HuH-7 (cell line): Measurements from ENCODE around the gene IL17RC.
A peak's percentile ranks its signal among the peaks of the same experiment; 100 is the strongest.
"Not testable (repeated sequence)": the region's sequence is repeated elsewhere in the genome, so short reads cannot be mapped to it uniquely, and the experiment has no call there.

Experiments
- DNase-seq: peaks from one replicate; pipeline ENCODE4 v3.0.0; 2011; ENCODE audit warnings: low spot score

IL17RC gene

DNA sequence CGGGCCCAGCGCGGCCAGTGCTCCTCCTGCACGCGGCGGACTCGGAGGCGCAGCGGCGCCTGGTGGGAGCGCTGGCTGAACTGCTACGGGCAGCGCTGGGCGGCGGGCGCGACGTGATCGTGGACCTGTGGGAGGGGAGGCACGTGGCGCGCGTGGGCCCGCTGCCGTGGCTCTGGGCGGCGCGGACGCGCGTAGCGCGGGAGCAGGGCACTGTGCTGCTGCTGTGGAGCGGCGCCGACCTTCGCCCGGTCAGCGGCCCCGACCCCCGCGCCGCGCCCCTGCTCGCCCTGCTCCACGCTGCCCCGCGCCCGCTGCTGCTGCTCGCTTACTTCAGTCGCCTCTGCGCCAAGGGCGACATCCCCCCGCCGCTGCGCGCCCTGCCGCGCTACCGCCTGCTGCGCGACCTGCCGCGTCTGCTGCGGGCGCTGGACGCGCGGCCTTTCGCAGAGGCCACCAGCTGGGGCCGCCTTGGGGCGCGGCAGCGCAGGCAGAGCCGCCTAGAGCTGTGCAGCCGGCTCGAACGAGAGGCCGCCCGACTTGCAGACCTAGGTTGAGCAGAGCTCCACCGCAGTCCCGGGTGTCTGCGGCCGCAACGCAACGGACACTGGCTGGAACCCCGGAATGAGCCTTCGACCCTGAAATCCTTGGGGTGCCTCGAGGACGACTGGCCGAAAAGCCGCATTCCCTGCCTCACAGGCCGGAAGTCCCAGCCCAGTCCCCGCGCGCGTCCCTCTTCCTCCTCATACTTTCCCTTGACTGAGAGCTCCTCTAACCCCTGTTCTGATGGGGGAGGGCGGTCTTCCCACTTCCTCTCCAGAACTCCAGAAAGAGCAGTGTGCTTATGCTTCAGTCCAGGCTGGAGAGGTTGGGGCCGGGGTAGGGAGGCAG, 1.4 kb upstream of the IL17RC start:
- peak; percentile 60 for DNase-seq

DNA sequence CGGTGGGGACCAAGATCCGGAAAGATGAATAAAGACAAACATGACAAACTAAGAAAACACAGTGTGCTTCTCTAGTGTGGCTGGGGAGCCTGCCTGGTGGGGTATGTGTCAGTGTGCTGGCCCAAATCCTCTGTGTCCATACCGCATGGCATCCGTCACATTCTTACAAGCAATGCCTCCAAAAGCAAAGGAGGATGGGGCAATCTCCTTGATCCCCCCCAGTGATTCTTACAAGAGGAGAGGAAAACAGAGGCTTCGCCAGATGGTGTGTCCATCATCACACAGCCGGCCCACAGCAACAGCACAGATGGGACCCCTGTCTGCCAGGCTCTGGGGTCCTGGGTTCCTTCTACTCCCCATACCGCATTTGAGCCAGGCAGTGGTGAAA, 558 bp upstream of the IL17RC start:
- DNase-seq, result no peak

DNA sequence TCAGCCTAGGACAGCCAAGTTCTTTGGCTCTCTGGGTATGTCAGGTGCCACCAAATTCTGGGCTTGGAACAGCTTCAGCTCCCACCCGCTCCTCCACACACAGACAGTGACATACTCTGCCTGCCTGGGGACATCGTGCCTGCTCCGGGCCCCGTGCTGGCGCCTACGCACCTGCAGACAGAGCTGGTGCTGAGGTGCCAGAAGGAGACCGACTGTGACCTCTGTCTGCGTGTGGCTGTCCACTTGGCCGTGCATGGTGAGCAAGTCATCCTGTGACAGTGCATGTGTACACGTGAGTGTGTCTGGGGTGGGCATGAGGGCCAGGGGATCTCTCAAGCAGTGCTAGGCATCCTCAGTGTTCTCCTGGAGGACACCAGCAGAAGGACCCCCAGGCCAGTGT, 922 bp downstream of the IL17RC start:
- no peak for DNase-seq

DNA sequence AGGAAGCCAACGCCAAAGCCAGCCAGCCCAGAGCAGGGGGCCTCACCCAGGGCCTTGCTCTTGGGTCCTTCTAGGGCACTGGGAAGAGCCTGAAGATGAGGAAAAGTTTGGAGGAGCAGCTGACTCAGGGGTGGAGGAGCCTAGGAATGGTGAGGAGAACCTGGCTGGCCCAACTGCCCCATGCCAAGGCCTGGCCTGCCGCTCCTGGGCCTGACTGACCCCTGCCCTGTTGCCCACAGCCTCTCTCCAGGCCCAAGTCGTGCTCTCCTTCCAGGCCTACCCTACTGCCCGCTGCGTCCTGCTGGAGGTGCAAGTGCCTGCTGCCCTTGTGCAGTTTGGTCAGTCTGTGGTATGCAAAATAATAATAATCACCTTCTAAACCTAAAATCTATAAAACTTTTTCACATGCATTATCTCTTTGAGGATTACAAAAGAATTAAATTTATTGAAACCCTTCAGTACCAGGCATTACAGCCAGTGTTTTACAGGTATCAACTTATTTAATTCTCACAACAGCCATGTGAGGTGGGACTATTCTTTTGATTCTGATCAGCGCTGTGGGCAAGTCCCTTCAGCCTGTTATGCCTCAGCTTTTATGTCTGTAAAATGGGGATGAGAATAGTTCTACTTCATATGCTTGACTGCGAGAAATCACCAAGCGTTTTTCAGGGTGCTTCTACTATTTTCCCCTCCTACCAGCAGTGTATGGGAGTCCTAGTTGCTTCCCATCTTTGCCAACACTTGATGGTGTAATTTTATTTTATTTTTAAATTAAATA, 1.6 kb downstream of the IL17RC start:
- no peak for DNase-seq

DNA sequence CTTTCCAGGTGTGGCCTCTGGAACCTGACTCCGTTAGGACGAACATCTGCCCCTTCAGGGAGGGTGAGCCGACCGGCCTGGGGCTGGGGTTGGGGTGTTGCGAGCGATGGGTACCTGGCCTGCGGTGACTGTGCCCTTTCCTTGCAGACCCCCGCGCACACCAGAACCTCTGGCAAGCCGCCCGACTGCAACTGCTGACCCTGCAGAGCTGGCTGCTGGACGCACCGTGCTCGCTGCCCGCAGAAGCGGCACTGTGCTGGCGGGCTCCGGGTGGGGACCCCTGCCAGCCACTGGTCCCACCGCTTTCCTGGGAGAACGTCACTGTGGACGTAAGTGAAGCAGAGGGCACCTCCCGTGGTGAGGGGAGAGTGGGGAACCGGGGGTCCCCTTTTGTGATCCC, 11.3 kb downstream of the IL17RC start:
- DNase-seq, result no peak

DNA sequence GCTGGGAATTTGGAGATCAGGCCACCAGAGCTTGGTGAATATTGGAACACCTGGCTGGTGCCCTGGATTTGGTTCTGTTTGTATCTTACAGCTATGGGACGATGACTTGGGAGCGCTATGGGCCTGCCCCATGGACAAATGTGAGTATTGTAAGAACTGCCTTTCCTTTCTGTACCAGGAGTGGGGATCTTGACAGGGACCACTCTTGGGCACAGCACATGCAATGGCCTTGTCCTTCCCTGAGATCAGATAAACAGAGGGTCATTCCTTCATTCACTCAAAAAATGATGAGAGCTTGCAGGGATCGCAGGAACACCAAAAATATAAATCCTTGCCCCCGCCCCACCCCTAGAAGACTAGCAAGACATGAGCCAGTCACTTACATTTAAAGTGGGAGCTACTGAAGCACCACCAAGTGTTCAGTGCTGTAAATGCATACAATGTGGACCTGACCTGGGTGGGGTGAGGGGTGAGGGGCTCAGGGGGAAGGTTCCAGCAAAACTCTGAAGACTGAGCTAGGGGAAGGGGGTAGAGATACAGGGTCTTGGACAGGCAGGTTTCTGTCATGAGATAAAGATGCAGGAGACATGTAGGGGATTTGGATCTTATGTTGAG, 14.0 kb downstream of the IL17RC start:
- DNase-seq, result peak; percentile 91

DNA sequence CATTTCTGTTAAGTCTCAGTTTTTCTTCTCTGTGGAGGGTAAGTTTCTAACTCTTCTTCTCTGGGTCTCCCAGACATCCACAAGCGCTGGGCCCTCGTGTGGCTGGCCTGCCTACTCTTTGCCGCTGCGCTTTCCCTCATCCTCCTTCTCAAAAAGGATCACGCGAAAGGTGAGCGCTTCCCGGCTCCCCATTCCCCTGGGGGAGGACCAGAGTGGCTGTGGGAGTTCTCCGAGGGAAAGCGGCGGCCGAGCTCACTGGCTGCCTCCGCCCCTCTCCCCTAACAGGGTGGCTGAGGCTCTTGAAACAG, 15.6 kb downstream of the IL17RC start:
- DNase-seq, result no peak

DNA sequence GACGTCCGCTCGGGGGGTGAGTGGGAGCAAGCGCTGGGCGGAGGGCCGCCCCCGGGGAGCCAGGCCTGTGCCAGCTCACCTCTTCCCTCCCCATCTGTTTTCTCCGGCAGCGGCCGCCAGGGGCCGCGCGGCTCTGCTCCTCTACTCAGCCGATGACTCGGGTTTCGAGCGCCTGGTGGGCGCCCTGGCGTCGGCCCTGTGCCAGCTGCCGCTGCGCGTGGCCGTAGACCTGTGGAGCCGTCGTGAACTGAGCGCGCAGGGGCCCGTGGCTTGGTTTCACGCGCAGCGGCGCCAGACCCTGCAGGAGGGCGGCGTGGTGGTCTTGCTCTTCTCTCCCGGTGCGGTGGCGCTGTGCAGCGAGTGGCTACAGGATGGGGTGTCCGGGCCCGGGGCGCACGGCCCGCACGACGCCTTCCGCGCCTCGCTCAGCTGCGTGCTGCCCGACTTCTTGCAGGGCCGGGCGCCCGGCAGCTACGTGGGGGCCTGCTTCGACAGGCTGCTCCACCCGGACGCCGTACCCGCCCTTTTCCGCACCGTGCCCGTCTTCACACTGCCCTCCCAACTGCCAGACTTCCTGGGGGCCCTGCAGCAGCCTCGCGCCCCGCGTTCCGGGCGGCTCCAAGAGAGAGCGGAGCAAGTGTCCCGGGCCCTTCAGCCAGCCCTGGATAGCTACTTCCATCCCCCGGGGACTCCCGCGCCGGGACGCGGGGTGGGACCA, 16.1 kb downstream of the IL17RC start:
- peak; percentile 94 for DNase-seq

DNA sequence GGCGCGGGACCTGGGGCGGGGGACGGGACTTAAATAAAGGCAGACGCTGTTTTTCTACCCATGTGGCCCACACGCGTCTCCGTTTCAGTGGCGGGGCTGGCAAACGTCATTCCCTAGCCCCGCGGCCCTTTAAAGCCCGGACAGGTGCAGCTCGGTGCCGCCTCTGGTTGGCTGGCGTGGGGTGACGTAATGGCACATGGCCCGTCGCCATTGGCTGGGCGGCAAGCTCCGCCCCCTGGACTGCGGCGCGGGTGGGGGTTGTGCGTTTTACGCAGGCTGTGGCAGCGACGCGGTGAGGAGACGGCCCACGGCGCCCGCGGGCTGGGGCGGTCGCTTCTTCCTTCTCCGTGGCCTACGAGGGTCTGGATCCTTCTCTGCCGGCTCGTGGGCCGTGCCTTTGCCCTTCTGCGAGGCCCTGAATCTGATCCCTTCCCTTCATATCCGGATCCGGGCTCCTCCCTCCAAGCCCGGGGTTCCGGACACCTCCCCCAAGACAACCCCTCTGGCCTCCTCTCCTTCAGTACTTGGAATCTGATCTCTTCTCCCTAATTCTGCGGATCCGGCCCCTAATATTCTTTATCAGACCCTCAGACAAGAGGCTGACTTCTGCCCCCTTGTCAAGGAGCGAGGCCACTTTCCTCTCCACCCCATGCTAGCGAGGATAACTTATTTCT, 16.8 kb downstream of the IL17RC start, which contains the start of gene CRELD1:
CRELD1 (plus strand) TSS at position 274 of the 674 bp plus-strand sequence. CDS start 605 bp downstream, outside the sequence.
- DNase-seq, result peak; percentile 99

DNA sequence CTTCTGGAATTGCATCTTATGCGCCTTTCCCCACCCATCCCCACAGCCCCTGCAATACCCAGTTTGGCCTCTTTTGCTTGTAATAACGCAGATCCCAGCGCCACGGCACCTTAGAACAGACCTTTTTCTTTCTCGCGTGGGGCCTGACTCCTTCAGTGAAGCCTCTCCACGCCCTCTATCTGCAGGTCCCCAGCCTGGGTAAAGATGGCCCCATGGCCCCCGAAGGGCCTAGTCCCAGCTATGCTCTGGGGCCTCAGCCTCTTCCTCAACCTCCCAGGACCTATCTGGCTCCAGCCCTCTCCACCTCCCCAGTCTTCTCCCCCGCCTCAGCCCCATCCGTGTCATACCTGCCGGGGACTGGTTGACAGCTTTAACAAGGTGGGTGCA, 17.3 kb downstream of the IL17RC start:
- no peak for DNase-seq

DNA sequence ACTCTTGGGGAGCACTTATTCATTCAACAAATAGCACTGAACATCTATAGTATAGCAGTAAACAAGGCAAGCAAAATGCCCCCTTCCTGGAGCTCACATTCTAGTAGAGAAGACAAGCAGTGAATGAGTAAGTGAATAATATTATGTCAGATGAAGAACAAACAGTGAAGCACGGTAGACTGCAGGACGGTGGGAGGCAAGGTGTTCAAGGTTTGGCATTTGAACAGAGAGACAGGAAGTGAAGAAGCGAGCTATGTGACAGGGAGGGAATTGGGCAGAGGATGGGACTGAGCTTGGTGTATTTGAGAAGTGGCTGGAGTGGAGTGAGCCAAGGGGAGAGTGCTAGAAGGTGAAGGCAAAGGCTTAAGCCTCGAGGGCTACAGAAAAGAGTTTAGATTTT, 18.1 kb downstream of the IL17RC start:
- no peak for DNase-seq

DNA sequence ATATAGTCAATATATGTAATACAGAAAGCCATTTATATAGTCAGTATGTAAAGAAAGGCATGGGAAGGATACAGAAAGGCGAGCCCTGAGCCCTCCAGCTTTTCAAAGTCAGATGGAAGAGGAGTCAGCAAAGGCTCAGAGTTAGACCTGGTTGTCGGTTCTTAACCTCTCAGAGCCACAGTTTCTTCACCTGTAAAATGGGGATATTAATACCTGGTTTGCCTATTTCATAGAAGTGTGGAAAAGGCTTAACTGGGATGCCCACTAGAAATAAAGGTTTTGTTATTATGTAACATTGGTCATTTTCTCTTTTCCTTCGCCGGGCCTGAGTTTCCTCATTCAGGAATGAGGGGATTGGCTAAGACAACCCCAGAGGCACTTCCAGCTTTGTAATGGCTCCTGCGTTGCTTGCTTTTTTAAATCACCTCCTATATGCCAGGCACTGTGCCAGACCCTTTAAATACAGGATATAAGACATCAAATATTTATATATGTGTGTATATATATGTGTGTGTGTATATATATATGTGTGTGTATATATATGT, 19.1 kb downstream of the IL17RC start:
- DNase-seq, result no peak

DNA sequence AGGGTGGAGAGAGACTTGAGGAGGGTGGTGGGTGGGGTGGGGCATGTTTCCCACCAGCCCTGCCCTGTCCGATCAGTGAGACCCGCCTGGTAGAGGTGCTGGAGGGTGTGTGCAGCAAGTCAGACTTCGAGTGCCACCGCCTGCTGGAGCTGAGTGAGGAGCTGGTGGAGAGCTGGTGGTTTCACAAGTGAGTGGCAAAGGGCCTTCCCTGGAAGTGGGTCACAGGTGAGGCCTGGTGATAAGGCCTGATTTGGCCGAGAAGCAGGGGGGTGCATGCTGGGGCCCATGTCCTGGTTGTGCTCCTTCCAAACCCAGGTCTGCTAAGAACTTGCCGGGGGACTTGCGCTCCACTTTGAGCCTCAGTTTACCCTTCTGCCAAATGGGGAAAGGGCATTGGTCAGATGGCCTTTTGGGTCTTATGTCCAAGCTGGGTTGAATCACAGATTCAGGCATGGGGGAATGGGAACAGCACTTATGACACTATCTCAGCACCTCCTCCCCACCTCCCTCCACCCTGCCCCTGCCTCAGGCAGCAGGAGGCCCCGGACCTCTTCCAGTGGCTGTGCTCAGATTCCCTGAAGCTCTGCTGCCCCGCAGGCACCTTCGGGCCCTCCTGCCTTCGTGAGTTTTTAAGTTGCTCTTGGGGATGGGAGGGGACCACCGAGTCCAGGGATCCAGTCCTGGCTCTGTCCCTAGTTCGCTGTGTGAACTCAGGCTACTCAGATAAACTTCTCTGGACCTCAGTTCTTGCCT, 20.8 kb downstream of the IL17RC start:
- no peak for DNase-seq

DNA sequence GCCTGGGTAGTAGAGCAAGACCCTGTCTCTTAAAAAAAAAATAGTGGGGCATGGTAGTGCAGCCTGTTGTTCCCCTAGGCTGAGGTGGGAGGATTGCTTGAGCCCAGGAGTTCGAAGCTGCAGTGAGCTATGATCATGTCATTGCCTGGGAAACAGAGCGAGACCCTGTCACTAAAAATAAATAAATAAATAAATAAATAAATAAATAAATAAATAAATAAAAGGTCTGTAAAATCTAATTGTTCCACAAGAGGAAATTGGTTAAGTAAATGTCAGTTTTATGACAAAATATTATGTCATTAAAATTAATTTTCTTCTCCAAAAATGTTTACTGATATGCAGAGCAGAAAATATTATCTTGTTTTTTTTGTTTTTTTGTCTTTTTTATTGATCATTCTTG, 22.1 kb downstream of the IL17RC start:
- DNase-seq, result no peak

DNA sequence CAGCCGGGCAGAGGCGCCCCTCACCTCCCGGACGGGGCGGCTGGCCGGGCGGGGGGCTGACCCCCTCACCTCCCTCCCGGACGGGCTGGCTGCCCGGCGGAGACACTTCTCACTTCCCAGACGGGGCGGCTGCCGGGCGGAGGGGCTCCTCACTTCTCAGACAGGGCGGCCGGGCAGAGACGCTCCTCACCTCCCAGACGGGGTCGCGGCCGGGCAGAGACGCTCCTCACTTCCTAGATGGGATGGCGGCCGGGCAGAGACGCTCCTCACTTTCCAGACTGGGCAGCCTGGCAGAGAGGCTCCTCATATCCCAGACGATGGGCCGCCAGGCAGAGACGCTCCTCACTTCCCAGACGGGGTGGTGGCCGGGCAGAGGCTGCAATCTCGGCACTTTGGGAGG, 23.0 kb downstream of the IL17RC start:
- DNase-seq, result not testable (repeated sequence)

DNA sequence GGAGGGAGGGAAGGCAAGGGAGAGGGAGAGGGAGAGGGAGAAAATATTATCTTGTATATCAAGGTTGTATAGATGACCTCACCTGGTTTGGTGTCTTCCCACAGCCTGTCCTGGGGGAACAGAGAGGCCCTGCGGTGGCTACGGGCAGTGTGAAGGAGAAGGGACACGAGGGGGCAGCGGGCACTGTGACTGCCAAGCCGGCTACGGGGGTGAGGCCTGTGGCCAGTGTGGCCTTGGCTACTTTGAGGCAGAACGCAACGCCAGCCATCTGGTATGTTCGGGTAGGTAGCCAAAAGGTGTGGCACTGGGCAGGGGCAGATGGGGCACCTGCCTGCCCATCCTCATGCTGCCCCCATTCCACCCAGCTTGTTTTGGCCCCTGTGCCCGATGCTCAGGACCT, 23.8 kb downstream of the IL17RC start:
- DNase-seq, result no peak

DNA sequence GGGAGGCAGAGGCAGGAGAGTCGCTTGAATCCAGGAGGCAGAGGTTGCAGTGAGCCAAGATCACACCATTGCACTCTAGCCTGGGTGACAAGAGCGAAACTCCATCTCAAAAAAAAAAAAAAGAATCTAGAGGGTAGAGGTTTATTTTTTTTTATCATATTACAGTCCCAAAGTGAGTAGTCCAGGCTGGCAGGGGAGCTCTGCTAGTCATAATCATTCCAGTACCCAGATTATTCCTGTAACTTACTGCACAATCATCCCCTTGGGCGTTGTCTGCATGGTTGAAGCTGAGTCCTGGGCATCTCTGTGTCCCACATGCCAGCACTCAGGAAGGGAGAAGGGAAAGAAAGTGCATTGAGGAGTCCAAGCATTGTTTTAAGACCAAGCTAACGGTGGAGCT, 25.3 kb downstream of the IL17RC start:
- no peak for DNase-seq

DNA sequence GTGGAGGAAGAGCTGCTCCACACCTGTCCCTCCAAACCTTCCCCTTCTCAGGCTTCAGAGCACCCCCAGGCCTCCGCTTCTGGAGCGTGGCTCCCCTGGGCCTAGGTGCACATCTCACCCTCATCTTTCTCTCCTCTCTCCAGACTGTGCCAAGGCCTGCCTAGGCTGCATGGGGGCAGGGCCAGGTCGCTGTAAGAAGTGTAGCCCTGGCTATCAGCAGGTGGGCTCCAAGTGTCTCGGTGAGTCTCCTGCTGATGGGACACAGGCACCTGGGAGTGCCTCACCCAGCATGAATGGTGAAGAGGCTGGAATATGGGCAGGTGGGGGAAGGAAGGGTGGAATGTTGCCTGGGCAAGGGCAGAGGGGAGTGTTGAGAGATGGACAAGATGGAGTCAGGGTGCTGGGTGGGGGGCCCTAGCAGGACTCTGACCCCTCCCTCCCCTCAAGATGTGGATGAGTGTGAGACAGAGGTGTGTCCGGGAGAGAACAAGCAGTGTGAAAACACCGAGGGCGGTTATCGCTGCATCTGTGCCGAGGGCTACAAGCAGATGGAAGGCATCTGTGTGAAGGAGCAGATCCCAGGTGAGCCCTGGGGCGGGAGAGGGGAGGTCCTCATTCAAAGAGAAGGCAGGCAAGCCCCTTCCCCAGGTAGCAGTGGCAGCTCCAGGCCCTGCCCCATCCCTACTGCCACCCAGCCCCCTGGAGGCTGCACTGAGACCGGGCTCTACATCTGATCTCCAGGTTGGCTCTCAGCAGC, 26.2 kb downstream of the IL17RC start:
- DNase-seq, result no peak

DNA sequence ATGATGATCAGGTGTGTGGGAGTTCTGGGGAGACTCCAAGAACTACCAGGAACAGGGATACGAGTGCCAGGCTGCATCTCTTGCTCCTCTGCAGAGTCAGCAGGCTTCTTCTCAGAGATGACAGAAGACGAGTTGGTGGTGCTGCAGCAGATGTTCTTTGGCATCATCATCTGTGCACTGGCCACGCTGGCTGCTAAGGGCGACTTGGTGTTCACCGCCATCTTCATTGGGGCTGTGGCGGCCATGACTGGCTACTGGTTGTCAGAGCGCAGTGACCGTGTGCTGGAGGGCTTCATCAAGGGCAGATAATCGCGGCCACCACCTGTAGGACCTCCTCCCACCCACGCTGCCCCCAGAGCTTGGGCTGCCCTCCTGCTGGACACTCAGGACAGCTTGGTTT, 27.4 kb downstream of the IL17RC start:
- no peak for DNase-seq

DNA sequence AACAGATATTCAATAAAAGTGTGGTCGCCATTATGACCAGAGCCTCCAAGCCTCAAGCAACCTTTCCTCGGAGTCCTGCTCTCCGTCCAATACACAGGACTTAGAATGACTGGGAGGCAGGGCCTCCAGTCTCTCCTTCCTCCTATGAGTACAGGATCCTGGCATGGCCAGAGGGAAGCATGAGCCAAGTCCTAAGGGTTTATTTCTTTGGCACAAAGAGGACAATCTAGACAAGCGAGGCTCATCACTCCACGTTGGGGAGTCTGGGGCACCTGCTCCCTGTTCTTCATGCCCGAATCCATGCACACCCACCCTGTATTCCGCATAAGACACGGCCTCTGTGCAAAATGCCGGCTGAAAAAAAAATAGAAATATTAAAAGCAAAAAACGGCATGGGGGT, 28.5 kb downstream of the IL17RC start:
- DNase-seq, result peak; percentile 26
